WERI-Rb-1 (cell line): ENCODE data around the gene MKRN1.

Experiments
- DNase-seq: peaks from one replicate; pipeline ENCODE4 v3.0.0-alpha.2; 2020
- H3K27ac ChIP-seq: fragments of 250-450 bp; sonication (Bioruptor Pico); 2 replicates; pipeline ENCODE4 v1.5.1; 2020; ENCODE audit warnings: mild to moderate bottlenecking, moderate library complexity
- H3K27me3 ChIP-seq: fragments of 250-450 bp; sonication (Bioruptor Pico); 2 replicates; pipeline ENCODE4 v1.5.1; 2021; ENCODE audit warnings: mild to moderate bottlenecking, low read depth, moderate library complexity; ENCODE audit not compliant: insufficient read depth, severe bottlenecking
- H3K36me3 ChIP-seq: fragments of 250-450 bp; sonication (Bioruptor Pico); 2 replicates; pipeline ENCODE4 v1.5.1; 2020; ENCODE audit warnings: mild to moderate bottlenecking, moderate library complexity
- H3K4me3 ChIP-seq: 2 replicates; pipeline ENCODE4 v1.5.1; 2011; ENCODE audit warnings: low read depth, mild to moderate bottlenecking, control low read depth, low read length
- H3K9me3 ChIP-seq: fragments of 250-450 bp; sonication (Bioruptor Pico); 2 replicates; pipeline ENCODE4 v1.5.1; 2021; ENCODE audit warnings: mild to moderate bottlenecking, moderate library complexity; ENCODE audit not compliant: severe bottlenecking
- TF ChIP-seq, protein P1 (sequence below): IDR thresholded peaks from 2 replicates; pipeline ENCODE4 v1.5.1; 2011; ENCODE audit warnings: low read depth, mild to moderate bottlenecking, control low read depth, inconsistent platforms, low read length

Gene MKRN1

GRCh38 chr7:140478246-140479061 is 851 bp downstream of the MKRN1 start:
- peak; percentile 46 for DNase-seq
- TF ChIP-seq, protein P1, sequence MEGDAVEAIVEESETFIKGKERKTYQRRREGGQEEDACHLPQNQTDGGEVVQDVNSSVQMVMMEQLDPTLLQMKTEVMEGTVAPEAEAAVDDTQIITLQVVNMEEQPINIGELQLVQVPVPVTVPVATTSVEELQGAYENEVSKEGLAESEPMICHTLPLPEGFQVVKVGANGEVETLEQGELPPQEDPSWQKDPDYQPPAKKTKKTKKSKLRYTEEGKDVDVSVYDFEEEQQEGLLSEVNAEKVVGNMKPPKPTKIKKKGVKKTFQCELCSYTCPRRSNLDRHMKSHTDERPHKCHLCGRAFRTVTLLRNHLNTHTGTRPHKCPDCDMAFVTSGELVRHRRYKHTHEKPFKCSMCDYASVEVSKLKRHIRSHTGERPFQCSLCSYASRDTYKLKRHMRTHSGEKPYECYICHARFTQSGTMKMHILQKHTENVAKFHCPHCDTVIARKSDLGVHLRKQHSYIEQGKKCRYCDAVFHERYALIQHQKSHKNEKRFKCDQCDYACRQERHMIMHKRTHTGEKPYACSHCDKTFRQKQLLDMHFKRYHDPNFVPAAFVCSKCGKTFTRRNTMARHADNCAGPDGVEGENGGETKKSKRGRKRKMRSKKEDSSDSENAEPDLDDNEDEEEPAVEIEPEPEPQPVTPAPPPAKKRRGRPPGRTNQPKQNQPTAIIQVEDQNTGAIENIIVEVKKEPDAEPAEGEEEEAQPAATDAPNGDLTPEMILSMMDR = no peak
- Histone ChIP-seq H3K27ac (peak overlapping the region; percentile 87), H3K36me3 (no peaks in the 10 kb centered on the region), H3K4me3 (peak overlapping the region; percentile 64), H3K27me3 (no peaks in the 10 kb centered on the region), H3K9me3 (no peaks in the 10 kb centered on the region)

GRCh38 chr7:140476698-140477261 is 2.5 kb downstream of the MKRN1 start:
- TF ChIP-seq, protein P1 = no peak
- no peak overlapping the region for H3K27ac ChIP-seq
- H3K4me3 ChIP-seq = no peak overlapping the region

DNA sequence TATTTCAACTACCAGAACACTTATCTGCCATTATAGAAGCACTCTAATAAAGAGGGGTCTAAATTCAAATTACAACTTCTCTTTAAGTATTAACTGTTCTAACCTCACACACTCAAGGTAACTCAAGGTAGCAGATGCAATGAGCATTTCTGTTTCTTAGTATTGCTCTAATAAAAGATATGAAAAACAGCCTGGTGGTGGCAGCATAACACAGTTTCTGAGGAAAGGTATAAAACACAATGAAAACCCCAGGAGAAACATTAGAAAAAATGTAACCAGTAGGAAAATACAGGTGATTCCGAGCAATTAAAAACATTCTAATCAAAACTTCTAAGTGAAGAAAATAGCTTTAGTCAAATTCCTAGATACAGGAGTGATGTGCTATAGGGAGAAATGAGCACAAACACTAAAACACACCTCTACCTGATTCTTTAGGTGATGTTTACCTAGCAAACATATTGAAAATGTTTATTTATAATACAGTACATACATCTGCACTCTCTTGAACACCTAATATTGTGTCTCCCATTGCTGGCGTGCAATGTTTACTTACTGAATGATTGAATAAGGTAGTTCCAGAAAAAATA is 3.5 kb downstream of the MKRN1 start:
- Histone ChIP-seq H3K36me3 (peaks cover 11% of the 10 kb centered on the region), H3K9me3 (no peaks in the 10 kb centered on the region), H3K4me3 (no peak overlapping the region), H3K27ac (no peak overlapping the region), H3K27me3 (no peaks in the 10 kb centered on the region)
- DNase-seq = peak; percentile 37
- TF ChIP-seq, protein P1 = 0 out of 2 replicates have a peak, but pooled peaks have one; percentile 13

More at GRCh38 chr7:140476698-140477261, 2.5 kb downstream of the MKRN1 start:
- peaks cover 2% of the 10 kb centered on the region; the same call in 1 of the 2 replicates for H3K36me3 ChIP-seq
- H3K27me3 ChIP-seq = no peaks in the 10 kb centered on the region
- DNase-seq = no peak
- H3K9me3 ChIP-seq = no peaks in the 10 kb centered on the region

DNA sequence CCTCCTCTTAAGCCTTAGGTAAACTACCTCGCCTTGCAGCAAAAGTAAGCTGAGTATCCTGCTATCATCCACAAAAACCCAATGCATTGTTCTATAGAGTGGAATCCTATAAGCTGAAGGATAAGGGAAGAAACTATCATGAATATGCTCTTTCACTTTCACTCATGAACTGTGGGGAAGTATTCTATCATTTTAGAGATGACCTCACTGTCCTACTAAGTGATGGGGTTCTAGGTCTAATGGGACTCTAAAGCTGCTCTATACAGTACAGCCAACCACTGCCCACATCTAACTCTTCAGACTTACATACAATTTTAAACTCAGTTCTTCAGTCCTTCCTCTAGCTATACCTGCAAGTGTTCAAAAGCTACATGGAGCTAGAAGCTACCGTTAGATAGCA is 16.2 kb downstream of the MKRN1 start:
- Histone ChIP-seq H3K27ac (no peak overlapping the region), H3K36me3 (peaks cover 60% of the 10 kb centered on the region), H3K27me3 (no peaks in the 10 kb centered on the region), H3K9me3 (no peaks in the 10 kb centered on the region), H3K4me3 (no peak overlapping the region)
- TF ChIP-seq, protein P1 = no peak
- DNase-seq = no peak

DNA sequence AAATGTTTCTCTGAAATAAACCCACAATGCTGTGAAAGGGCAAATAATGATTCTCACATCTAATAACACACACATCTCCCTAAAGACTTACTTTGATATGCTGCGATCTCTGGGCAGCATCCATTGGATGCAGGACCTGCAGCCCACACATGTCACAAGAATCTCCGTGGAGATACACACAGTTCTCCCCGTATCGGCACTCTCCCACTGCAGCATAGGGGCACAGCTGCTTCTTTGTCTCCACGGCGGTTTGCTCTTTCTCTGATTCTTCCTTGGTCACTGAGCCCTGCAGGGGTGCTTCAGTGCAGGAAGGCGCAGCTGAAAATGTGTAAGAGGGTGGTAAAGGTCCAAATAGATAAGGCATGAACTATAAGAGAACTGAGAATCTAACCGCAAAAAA is 20.4 kb downstream of the MKRN1 start:
- no peaks in the 10 kb centered on the region for H3K27me3 ChIP-seq
- no peaks in the 10 kb centered on the region for H3K9me3 ChIP-seq
- H3K27ac ChIP-seq = no peak overlapping the region
- no peak overlapping the region for H3K4me3 ChIP-seq
- H3K36me3 ChIP-seq = peaks cover 73% of the 10 kb centered on the region
- DNase-seq = no peak
- TF ChIP-seq, protein P1 = no peak
